ENCODE measurements around the gene NEDD4L. TPM values are rescaled to one million over a fixed set of nuclear protein-coding genes. Genes with fewer than 3 reads are reported as not detected.

NEDD4L gene
- total RNA-seq, 1 donor from 2014 or later: 162 TPM

- Mint-ChIP-seq H3K4me1 (ENCODE audit: low read depth) (peaks cover 51% of the 10 kb centered on the region), H3K4me3 (ENCODE audit: low read depth) (no peak overlapping the region)
- DNase-seq (ENCODE audit: low spot score, unreplicated experiment): no peak
These were observed 399.6 kb downstream of the NEDD4L start for GRCh38 chr18:58443671-58444070.

GRCh38 chr18:58446391-58447060, 402.5 kb downstream of the NEDD4L start:
- no peak for TF ChIP-seq CTCF (IDR thresholded peaks at IDR 0.05; ENCODE audit: unreplicated experiment)
- Mint-ChIP-seq H3K27ac (peak overlapping the region; percentile 78), H3K27me3 (peaks cover 16% of the 10 kb centered on the region), H3K4me3 (ENCODE audit: low read depth) (peak overlapping the region; percentile 44), H3K4me1 (ENCODE audit: low read depth) (peaks cover 40% of the 10 kb centered on the region), H3K9me3 (ENCODE audit: low read depth) (no peaks in the 10 kb centered on the region), H3K36me3 (ENCODE audit: insufficient read depth) (peaks cover 3% of the 10 kb centered on the region)
- DNase-seq (ENCODE audit: low spot score, unreplicated experiment): no peak

More at GRCh38 chr18:58443671-58444070, 399.6 kb downstream of the NEDD4L start:
- Mint-ChIP-seq H3K27me3 (peaks cover 14% of the 10 kb centered on the region), H3K9me3 (ENCODE audit: low read depth) (no peaks in the 10 kb centered on the region), H3K27ac (no peak overlapping the region), H3K36me3 (ENCODE audit: insufficient read depth) (no peaks in the 10 kb centered on the region)
- no peak for TF ChIP-seq CTCF (IDR thresholded peaks at IDR 0.05; ENCODE audit: unreplicated experiment)

GRCh38 chr18:58447402-58448095, 403.5 kb downstream of the NEDD4L start:
- Mint-ChIP-seq H3K4me1 (ENCODE audit: low read depth) (peaks cover 40% of the 10 kb centered on the region), H3K9me3 (ENCODE audit: low read depth) (no peaks in the 10 kb centered on the region), H3K27ac (peak overlapping the region; percentile 8), H3K4me3 (ENCODE audit: low read depth) (peak overlapping the region; percentile 33), H3K36me3 (ENCODE audit: insufficient read depth) (peaks cover 3% of the 10 kb centered on the region), H3K27me3 (peaks cover 23% of the 10 kb centered on the region)
- no peak for TF ChIP-seq CTCF (IDR thresholded peaks at IDR 0.05; ENCODE audit: unreplicated experiment)
- DNase-seq (ENCODE audit: low spot score, unreplicated experiment): no peak

GRCh38 chr18:58449464-58449863, 405.4 kb downstream of the NEDD4L start:
- no peak for TF ChIP-seq CTCF (IDR thresholded peaks at IDR 0.05; ENCODE audit: unreplicated experiment)

More at GRCh38 chr18:58449464-58449863, 405.4 kb downstream of the NEDD4L start:
- H3K27me3 Mint-ChIP-seq: peaks cover 42% of the 10 kb centered on the region
- no peak overlapping the region for H3K27ac Mint-ChIP-seq
- no peaks in the 10 kb centered on the region for H3K9me3 Mint-ChIP-seq (ENCODE audit: low read depth)
- H3K4me3 Mint-ChIP-seq (ENCODE audit: low read depth): no peak overlapping the region
- H3K36me3 Mint-ChIP-seq (ENCODE audit: insufficient read depth): peaks cover 3% of the 10 kb centered on the region
- DNase-seq (ENCODE audit: low spot score, unreplicated experiment): no peak
- peaks cover 29% of the 10 kb centered on the region for H3K4me1 Mint-ChIP-seq (ENCODE audit: low read depth)

Small RNAs within 50 kb of the gene (microRNA-seq; reads per million reads assigned to microRNA genes)
- gene MIR3591 (ENCODE audit: borderline number of aligned reads, unreplicated experiment): not detected

Other genes starting within 250 kb of the NEDD4L start
- gene ATP8B1, start 240.9 kb upstream of the NEDD4L start, total RNA-seq: 21.7 and 21.9 TPM in 2 replicates